BE2C (cell line): ENCODE measurements around the gene TBC1D32.
"Not testable (repeated sequence)": the region's sequence is repeated elsewhere in the genome, so short reads cannot be mapped to it uniquely, and the experiment has no call there.

ENCODE experiments used
- DNase-seq: peaks from one replicate; pipeline ENCODE4 v3.0.0-alpha.2; 2020
- H3K27me3 ChIP-seq: fragments of 250-450 bp; sonication (Bioruptor Pico); 2 replicates; pipeline ENCODE4 v1.5.1; 2020; ENCODE audit warnings: mild to moderate bottlenecking
- H3K36me3 ChIP-seq: fragments of 250-450 bp; sonication (Bioruptor Pico); 2 replicates; pipeline ENCODE4 v1.5.1; 2020; ENCODE audit warnings: mild to moderate bottlenecking
- H3K4me1 ChIP-seq: fragments of 250-450 bp; sonication (Bioruptor Pico); 2 replicates; pipeline ENCODE4 v1.5.1; 2020
- H3K4me3 ChIP-seq: 2 replicates; pipeline ENCODE4 v1.5.1; 2011; ENCODE audit warnings: low read depth, low read length
- H3K9me3 ChIP-seq: fragments of 250-450 bp; sonication (Bioruptor Pico); 2 replicates; pipeline ENCODE4 v1.5.1; 2020
- TF ChIP-seq, protein P1 (sequence below): IDR thresholded peaks from 2 replicates; pipeline ENCODE4 v1.5.1; 2012; ENCODE audit warnings: mild to moderate bottlenecking, low read depth, low read length

Gene TBC1D32

GRCh38 chr6:121347484-121347883 is 13.2 kb upstream of the TBC1D32 start:
- no peak for DNase-seq
- H3K36me3 ChIP-seq: no peaks in the 10 kb centered on the region
- no peaks in the 10 kb centered on the region for H3K4me1 ChIP-seq
- TF ChIP-seq, protein P1, sequence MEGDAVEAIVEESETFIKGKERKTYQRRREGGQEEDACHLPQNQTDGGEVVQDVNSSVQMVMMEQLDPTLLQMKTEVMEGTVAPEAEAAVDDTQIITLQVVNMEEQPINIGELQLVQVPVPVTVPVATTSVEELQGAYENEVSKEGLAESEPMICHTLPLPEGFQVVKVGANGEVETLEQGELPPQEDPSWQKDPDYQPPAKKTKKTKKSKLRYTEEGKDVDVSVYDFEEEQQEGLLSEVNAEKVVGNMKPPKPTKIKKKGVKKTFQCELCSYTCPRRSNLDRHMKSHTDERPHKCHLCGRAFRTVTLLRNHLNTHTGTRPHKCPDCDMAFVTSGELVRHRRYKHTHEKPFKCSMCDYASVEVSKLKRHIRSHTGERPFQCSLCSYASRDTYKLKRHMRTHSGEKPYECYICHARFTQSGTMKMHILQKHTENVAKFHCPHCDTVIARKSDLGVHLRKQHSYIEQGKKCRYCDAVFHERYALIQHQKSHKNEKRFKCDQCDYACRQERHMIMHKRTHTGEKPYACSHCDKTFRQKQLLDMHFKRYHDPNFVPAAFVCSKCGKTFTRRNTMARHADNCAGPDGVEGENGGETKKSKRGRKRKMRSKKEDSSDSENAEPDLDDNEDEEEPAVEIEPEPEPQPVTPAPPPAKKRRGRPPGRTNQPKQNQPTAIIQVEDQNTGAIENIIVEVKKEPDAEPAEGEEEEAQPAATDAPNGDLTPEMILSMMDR: no peak
- no peak overlapping the region for H3K4me3 ChIP-seq
- H3K9me3 ChIP-seq: no peaks in the 10 kb centered on the region
- no peaks in the 10 kb centered on the region for H3K27me3 ChIP-seq

DNA sequence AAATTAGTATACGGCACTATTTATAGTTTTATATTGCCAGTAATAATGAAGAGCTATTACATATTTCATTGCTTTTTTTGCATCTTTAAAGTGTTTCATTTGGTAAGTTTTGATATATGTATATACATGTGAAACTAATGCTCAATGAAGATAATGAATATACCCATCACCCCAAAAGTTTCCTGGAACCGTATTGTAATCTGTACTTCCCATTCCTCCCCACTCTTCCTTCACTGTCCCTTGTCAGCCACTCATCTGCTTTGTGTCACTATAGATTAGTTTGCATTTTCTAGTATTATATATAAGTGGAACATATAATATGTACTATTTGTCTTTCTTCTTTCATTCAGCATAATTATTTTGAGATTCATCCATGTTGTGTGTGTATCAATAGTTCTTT is 10.3 kb upstream of the TBC1D32 start:
- TF ChIP-seq, protein P1: no peak
- Histone ChIP-seq H3K4me1 (no peaks in the 10 kb centered on the region), H3K27me3 (no peaks in the 10 kb centered on the region), H3K4me3 (no peak overlapping the region), H3K36me3 (no peaks in the 10 kb centered on the region), H3K9me3 (no peaks in the 10 kb centered on the region)
- no peak for DNase-seq

- TF ChIP-seq, protein P1: no peak
- no peaks in the 10 kb centered on the region for H3K36me3 ChIP-seq
- no peak for DNase-seq
- H3K4me3 ChIP-seq: no peak overlapping the region
- H3K27me3 ChIP-seq: no peaks in the 10 kb centered on the region; the same call in 1 of the 2 replicates
- H3K4me1 ChIP-seq: no peaks in the 10 kb centered on the region
- H3K9me3 ChIP-seq: no peaks in the 10 kb centered on the region
These were observed 5.5 kb upstream of the TBC1D32 start for GRCh38 chr6:121339639-121340226.

- Histone ChIP-seq H3K9me3 (no peaks in the 10 kb centered on the region), H3K4me1 (no peaks in the 10 kb centered on the region), H3K27me3 (no peaks in the 10 kb centered on the region; the same call in 1 of the 2 replicates), H3K4me3 (no peak overlapping the region), H3K36me3 (no peaks in the 10 kb centered on the region)
- TF ChIP-seq, protein P1: no peak
- no peak for DNase-seq
These were observed 4.7 kb upstream of the TBC1D32 start for GRCh38 chr6:121338956-121339355.

- TF ChIP-seq, protein P1: no peak
- no peaks in the 10 kb centered on the region for H3K4me1 ChIP-seq
- no peaks in the 10 kb centered on the region for H3K36me3 ChIP-seq
- no peak for DNase-seq
- H3K4me3 ChIP-seq: no peak overlapping the region
- no peaks in the 10 kb centered on the region; the same call in 1 of the 2 replicates for H3K27me3 ChIP-seq
- H3K9me3 ChIP-seq: no peaks in the 10 kb centered on the region
These were observed 4.1 kb upstream of the TBC1D32 start for GRCh38 chr6:121338366-121338765.

DNA sequence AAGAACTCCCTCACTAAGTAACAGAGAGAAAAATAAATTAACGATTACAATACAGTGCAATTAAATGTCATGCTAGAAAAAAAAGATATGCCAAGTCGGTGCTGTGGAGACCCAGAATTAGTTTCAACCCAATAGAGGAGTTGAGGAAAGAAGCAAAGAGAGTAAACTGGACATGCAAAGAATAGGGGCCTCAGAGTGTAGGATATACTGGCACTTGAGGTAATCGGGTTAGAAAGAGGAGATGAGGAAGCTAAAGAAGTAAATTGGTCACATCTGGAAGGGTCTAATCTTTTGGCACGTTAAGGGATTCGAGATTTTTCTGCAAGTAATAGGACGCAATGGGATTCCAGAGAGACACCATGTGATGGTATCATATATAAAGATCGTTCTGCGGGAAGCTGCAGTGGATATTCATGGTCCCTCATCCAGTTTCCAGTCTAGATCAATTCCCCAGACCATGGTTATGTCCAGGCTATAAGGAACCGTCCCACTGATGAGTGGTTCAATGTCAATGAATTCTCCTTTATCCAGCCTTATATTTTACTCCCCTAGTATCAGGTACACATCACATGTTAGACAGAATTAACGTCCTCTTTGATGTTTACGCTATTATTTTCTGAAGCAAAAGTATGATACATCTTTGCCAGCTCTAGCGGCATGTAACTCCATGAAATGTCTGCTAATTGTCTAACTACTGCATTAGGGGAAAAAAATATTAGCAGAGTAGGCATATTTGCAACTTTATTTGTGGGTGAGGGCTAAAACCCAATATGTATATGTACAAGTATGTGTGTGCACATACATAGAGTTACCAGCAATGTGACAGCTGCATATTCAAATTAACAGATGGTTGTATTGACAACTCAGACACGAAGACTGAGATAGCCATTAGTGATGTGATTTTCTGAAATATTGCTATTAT is 1.1 kb upstream of the TBC1D32 start:
- H3K36me3 ChIP-seq: no peaks in the 10 kb centered on the region
- H3K27me3 ChIP-seq: no peaks in the 10 kb centered on the region; the same call in 1 of the 2 replicates
- H3K4me3 ChIP-seq: peak overlapping the region; percentile 79
- no peak for DNase-seq
- no peaks in the 10 kb centered on the region for H3K4me1 ChIP-seq
- H3K9me3 ChIP-seq: no peaks in the 10 kb centered on the region
- TF ChIP-seq, protein P1: no peak

GRCh38 chr6:121333694-121334093 is 586 bp downstream of the TBC1D32 start:
- not testable (repeated sequence) for H3K27me3 ChIP-seq, DNase-seq

More at GRCh38 chr6:121333694-121334093, 586 bp downstream of the TBC1D32 start:
- H3K4me3 ChIP-seq: peak overlapping the region; percentile 79
- H3K9me3 ChIP-seq, H3K4me1 ChIP-seq, H3K36me3 ChIP-seq: not testable (repeated sequence)
